Stimulated activated CD4-positive, alpha-beta T cell treated with anti-CD3 and anti-CD28 coated beads, TNF-alpha, amount 100 ng/mL, for 4 hours (primary cell): ENCODE results near the gene ACE.
"Not testable (repeated sequence)": the region's sequence is repeated elsewhere in the genome, so short reads cannot be mapped to it uniquely, and the experiment has no call there.

Experiments used
- DNase-seq, 3 experiments: peaks; one replicate each; pipeline ENCODE4 v3.0.0-alpha.2; 2020; ENCODE audit warnings: low read depth in 3 of 3

The ACE gene

GRCh38 chr17:63444457-63444856, 32.4 kb upstream of the ACE start:
- no peak for DNase-seq

DNA sequence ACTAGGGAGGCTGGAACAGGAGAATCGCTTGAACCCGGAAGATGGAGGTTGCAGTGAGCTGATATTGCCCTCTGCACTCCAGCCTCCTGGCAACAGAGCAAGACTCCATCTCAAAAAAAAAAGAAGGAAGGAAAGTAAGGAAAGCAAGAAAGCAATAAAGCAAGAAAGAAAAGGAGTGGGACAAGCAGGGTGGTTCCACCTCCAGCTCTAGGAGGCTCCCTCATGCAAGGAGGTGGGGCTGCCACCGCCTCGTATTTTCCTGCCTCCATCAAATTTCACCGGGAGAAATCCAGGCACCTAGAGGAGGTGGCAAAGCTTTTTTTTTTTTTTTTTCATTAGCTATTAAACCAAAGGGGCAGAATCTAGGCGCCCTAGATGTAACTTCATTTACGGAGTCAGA, 31.8 kb upstream of the ACE start:
- no peak for DNase-seq

GRCh38 chr17:63445571-63445953, 31.3 kb upstream of the ACE start:
- DNase-seq: peak; percentile 29 to 58 (median 51)

DNA sequence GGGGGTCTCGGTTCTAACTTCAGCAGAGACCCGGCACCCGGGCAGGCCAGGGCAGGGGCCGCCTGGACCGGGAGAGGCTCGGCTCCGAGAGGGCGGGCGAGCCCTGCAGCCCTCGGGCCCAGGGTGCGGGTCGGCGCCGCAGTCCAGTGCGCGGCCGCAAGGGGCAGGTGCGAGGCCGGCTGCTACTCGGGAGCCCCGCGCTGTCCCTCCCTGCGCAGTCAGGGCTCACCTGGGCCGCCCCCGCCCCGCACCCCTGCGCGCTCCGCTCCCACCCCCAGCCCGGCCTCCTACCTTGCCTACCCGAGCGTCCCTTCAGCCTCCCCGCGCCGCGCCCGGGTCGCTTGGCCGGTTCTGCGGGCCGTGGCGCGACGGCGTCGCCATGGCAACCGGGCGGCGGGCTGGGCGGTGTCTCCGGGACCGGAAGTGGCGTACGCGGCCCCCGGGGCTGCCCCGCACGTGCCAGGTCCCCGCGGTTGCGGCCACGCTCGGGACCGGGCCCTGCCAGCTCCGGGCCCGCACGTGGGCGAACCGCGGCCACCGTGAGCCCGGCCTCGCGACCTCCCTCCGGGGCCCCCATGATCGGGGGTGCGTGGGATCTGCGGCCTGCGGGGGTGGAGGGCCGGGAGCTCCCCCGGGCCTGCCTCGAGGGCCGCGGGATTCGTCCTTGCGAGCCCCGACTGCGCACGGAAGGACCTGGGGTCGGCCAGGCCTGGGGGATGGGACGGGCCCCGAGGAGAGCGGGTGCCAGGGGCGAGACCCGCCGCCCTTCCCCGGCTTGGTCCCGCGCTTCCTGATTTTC, 30.7 kb upstream of the ACE start, which contains the start of gene CYB561:
Gene CYB561 (minus strand): TSS at position 353 of the 799 bp plus-strand sequence. CDS start 8,759 bp downstream, outside the sequence.
- DNase-seq: peak; percentile 41 to 66 (median 45)

DNA sequence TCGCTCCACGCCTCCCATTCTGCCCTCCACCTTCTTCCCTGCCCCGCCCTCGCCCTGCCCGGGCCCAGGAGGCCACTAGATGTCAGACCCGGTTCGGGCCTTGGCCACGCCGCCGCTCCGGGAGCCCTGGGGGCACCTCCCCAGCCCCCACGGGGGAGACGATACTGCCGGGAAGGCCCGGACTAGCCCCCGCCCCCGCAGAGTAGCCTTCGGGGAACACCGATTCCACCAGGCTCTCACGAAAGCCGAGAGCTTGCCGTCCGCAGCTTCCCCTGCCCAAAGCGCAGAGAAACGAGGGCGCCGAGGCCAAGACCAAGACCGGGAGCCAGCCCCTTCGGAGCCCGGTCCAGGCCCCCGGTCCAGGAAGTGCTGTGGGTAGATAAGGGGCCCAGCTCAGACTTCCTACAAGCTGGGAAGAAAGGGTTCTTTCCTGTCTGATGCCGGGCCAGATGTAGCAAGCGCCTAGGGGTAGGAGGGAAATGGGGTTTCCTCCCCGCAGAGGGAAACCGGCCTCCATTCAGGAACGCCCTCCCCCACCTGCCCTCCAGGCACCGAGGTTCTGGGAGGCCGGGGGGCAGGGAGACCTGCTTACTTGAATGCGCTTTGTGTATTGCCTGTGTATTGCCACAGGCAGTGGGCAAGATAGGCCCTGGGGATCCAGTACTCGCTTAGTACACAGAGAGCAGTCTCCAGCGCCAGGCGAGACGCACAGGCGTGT, 29.9 kb upstream of the ACE start:
- DNase-seq: peak; percentile 23 to 34 (median 28)

- DNase-seq: no peak
Measured at GRCh38 chr17:63447471-63448009, 29.3 kb upstream of the ACE start.

- no peak for DNase-seq
Measured at GRCh38 chr17:63448655-63449054, 28.2 kb upstream of the ACE start.

DNA sequence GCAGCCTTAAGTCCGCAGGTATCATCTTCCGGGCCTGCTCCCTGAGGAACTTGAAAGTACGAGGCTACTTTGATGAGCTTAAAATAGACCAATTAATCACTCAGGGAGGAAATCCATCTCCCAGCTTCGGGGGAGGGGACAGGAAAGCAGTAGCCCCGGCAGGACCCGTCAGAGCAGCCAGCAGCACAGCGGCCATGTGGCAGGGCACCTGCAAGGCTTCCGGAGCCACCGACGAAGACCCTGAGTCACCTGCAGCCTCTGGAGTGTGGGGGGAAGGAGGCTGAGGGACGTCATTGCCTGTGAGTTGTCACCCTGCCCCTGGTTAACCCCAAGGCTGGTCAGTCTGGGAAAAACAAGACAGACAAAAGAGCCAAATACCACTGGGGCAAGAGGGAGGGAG, 26.3 kb upstream of the ACE start:
- no peak for DNase-seq

- DNase-seq: no peak
Measured at GRCh38 chr17:63451150-63451549, 25.7 kb upstream of the ACE start.

GRCh38 chr17:63452046-63452961, 24.6 kb upstream of the ACE start:
- no peak for DNase-seq

DNA sequence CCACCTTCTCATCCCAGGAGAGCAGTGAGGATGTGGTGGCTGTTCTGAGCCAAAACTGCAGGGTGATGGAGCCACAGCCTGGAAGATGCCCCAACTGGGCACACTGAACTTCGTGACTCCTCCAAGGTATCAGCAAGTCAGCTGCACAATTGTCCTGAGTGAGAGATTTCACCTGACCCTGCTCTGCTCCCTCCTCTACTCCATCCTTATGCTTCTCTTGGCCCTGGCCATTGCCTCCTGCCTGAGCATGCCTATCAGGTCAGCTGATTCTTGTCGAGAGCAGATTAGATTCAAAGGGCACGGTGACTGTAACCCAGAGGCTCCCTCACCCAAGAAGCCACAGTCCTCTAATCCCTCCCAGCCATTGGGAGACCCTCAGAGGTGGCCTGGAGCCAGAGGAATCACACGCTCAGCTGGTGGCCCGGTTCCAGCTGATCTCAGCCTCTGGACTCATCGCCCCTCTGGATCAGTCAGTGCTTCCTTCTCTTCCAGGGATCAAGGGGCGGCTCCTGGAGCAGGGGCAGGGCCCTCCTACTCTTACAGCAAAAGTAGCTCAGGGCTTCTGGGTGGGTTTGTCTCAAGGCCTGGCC, 23.8 kb upstream of the ACE start:
- DNase-seq: no peak

GRCh38 chr17:63454357-63454756, 22.5 kb upstream of the ACE start:
- DNase-seq: not testable (repeated sequence)

DNA sequence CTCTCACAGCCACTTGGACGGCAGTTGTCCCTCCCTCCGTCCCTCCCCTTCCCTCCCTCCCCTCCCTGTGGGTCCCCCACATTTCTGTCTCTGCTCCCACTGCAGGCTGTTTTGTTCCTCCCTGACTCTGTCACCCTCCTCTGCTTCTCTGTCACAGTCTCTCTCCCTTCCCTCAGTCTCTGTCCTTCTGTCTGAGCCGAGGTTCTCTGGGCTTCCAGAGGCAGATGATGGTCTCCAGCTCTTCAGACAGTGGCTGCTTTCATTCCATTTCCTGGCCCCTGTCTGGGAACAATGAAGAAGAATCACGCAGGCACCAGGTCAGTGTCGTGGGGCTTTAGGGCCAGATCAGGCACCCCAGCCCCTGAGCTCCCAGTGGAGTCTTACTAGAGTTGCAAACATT, 21.9 kb upstream of the ACE start:
- DNase-seq: no peak

DNA sequence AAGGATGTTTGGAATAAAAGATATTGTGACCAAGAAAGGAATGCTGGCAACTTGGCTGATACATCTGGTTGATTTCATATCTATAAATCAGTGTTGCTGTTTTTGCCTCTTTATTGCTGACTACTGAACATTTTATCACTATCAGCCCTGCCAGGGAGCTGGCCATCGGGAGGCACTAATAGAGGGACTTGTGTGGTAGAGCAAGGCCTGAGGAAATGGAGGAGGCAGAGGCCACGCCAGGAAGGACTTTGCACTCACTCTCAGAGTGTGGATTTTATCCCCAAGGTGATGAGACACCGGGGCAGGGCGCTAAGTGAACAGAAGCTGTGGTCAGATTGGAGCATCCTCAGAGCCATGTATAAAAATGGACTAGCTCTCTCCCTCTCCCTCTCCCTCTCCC, 21.4 kb upstream of the ACE start:
- no peak for DNase-seq

DNA sequence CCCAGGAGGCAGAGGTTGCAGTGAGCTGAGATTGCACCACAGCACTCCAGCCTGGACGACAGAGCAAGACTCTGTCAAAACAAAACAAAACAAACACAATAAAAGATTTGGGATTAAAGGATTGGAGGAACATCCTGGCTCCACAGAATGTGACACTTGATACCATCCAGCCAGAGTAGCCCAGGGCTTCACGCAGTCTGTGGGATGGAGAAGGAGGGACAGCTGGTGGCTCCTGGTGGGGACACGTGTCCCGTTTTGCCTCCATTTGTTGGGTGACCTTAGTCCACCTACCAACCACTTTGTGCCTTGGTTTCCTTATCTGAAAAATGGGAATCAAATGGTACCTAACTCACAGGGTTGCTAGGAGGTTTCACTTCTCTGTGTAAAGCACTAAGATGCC, 18.4 kb upstream of the ACE start:
- DNase-seq: no peak

- no peak for DNase-seq
Measured at GRCh38 chr17:63460018-63460417, 16.8 kb upstream of the ACE start.

DNA sequence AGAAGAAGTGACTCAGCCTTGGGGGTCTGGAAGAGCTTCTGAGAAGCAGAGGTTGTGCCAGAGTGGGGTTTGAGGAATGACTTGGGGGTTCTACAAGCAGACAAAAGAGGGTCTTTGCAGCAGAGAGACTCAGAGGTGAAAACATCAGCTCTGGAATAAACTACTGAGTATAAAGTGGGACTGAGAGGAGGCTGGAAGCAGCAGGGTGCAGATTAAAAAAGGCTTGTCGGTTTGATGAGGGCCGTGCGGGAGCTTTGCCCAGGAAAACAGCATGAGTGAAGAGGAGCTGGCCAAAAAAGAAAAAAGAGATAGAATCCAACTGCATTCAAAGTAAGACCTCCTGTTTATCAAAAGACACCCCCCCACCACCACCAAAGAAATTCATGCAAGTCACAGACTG, 13.1 kb upstream of the ACE start:
- no peak for DNase-seq

DNA sequence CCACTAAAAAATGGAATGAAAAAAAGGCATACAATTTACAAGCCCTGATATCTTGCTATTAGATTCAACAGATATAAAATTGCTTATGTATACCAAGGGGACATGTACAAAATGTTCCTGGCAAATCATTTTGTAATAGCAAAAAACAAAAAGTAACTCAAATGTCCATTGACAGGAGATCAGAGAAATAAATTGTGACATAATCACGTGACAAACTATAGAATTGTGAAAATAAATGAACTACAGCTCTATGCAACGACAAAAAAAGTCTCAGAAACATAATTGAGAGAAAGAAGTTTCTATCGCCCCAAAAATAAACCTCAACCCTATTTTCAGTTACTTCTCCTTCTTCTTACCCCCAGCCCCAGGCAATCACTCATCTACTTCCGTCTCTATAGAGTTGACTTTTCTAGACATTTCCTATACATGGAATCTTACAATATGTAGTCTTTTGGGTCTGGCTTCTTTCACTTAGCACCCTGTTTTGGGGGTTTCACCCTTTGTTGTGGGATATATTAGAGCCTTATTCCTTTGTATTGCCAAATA, 12.1 kb upstream of the ACE start:
- DNase-seq: no peak

DNA sequence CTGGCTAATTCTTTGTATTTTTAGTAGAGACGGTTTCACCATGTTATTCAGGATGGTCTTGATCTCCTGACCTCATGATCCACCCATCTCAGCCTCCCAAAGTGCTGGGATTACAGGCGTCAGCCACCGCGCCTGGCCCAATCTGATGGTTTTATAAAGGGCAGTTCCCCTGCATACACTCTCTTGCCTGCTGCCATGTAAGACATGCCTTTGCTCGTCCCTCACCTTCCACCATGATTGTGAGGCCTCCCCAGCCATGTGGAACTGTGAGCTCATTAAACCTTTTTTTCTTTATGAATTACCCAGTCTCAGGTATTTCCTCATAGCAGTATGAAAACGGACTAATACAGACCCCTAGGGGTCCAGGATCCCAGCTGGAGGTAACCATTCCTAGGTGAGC, 8.8 kb upstream of the ACE start:
- not testable (repeated sequence) for DNase-seq

- no peak for DNase-seq
Measured at GRCh38 chr17:63474174-63474573, 2.7 kb upstream of the ACE start.
